Mucosa of gallbladder (tissue), 1 donor: Measurements from ENCODE around the gene KIF2C. TPM values are rescaled to one million over a fixed set of nuclear protein-coding genes. Genes with fewer than 3 reads are reported as not detected.
"Not testable (repeated sequence)": the region's sequence is repeated elsewhere in the genome, so short reads cannot be mapped to it uniquely, and the experiment has no call there.

Experiments
- DNase-seq: peaks from one replicate; pipeline ENCODE4 v3.0.0-alpha.2; 2020; ENCODE audit warnings: low spot score
- total RNA-seq: library from RNA; stranded (reverse); gene quantifications from one replicate; pipeline ENCODE4 v1.2.1, GENCODE V29; 2021
- donor health status: DM: no; HTN: no; CAD: no.

The KIF2C gene
- total RNA-seq, 1 donor from 2014 or later: 1.6 TPM

DNA sequence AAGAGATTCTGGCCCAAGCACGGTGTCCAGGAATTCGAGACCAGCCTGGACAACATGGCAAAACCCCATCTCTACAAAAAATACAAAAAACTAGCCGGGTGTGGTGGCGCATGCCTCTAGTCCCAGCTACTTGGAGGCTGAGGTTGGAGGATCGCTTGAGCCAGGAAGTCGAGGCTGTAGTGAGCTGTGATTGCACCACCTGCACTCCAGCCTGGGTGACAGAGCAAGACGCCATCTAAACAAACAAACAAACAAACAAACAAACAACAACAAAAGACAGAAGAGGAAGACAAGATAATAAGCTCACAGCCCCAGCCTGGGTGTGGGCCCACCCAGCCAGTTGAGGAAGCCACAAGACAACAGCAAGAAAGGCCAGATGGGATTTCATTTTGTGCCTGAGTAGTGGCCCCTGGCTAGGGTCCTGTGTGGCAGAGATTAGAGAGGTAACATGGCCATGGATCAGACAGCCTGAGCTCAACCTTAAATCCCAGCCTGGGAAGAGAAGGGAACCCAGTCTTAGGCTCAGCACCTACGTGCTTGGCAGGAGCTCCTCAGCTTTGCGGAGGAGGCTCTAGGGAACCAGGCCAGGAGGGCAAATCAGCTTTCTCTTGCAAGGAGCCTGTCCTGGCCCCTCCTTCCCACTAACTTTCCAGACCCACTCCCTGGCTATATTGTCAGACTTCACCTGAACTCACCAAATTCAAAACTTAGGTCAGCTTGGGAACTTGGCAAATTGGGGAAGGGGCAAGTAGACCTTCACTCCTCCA lies 53.3 kb downstream of the KIF2C start:
- DNase-seq: no peak

DNA sequence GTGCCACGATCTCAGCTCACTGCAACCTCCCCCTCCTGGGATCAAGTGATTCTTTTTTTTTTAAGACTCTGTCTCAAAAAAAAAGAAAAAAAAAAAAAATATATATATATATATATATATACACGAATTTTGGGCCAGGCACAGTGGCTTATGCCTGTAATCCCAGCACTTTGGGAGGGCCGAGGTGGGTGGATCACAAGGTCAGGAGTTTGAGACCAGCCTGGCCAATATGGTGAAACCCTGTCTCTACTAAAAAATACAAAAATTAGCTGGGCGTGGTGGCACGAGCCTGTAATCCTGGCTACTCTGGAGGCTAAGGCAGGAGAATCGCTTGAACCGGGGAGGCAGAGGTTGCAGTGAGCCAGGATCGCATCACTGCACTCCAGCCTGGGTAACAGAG lies 58.2 kb downstream of the KIF2C start:
- DNase-seq: not testable (repeated sequence)

DNA sequence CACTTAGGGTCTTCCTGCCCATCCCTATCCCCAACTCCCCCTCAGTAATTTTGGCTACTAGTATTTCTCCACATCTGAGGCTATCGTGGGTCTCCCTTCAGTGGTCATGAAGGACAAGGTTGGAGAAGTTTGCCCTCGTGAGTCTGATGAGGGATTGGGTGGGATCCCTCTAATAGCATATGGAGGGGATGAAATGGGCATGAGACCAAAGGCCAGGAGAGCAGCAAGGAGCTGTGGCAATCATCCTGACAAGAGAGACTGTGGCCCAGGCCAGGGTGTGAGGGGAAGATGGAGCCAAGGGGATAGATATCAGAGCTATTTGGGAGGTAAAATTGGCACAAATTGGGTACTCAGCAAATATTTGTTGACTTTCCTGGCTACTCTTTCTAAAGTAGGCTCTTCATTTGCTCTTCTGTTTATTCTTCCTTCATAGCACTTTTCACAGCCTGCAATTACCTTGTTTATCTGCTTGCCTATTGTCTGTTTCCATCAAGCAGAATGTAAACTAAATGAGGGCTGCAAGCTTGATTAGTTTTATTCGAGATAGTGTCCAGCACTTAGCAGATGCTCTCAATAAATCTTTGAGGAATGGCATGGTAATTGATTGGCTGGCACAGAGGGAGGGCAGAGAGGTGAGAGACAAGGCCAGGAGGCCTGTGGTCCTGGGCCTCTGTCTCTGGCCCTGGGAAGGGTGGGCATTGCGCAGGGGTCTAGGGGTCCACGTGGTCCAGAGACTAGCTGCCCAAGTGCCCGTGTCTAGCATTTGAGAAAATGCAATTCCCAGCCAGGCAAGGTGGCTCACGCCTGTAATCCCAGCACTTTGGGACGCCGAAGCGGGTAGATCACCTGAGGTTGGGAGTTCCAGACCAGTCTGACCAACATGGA lies 59.1 kb downstream of the KIF2C start:
- DNase-seq: no peak

DNA sequence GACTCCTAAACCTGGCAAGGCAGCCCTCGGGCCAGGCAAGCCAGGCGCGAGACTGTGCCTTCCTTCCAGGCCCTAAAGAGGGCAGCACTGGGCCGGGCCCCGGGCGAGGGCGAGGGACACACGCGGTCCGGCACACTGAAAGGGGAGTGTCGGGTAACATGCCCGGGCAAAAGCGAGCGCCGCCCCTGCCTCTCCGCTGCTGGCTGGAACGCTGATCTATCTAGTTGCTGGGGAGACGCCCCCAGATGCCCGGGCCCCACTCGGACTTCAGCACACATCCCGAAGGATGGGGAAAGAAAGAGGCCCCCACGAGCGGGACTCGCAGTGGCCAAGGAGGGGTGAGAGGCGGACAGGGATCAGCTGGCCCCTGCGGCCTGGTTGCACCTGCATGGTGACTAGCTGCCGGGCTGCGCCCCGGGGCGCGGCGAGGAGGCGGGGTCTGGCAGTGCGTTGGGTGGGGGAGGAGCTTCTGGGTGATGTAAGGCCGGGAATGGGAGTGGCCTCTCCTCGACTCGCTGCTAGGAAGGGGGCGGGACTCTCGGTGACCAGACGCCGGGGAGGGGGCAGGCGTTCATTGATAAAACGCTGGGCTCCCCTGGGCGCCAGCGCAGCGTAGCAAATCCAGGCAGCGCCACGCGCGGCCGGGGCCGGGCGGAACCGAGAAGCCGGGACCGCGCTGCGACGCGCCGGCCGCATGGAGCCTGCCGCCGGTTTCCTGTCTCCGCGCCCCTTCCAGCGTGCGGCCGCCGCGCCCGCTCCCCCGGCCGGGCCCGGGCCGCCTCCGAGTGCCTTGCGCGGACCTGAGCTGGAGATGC lies 60.3 kb downstream of the KIF2C start, which contains the start of gene PLK3:
TSS of gene PLK3 (plus strand) at position 608 of the 815 bp plus-strand sequence. CDS start at position 695, 87 bp downstream.
- DNase-seq: peak; percentile 98

DNA sequence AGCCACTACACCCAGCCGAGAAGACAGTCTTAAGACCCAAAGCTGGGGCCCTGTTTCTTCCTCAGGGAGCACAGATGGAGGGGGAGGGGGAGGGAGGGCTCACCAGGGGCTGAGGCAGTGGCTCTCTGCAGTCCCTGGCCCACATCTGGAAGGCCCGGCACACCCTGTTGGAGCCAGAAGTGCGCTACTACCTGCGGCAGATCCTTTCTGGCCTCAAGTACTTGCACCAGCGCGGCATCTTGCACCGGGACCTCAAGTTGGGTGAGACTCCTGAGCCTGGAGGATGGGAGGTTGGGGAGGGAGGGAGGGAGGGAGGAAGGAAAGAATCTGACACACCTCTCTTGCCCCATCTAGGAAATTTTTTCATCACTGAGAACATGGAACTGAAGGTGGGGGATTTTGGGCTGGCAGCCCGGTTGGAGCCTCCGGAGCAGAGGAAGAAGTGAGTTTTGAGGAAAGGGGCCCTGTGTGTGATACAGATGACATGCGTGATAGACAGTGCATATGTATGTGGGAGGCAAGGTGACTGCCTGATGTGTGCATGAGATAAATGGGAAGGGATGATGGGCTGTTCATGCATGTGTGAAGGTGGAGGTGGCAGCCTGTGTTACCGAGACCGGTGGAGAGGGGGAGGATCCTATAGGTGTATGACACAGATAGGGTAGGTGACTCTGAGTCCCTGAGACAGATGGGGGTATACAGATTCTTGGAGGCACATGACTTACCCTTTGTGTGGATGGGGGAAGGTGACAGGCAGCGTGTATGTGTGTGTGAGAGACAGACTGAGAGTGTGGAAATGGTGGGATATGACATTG lies 62.1 kb downstream of the KIF2C start:
- no peak for DNase-seq

DNA sequence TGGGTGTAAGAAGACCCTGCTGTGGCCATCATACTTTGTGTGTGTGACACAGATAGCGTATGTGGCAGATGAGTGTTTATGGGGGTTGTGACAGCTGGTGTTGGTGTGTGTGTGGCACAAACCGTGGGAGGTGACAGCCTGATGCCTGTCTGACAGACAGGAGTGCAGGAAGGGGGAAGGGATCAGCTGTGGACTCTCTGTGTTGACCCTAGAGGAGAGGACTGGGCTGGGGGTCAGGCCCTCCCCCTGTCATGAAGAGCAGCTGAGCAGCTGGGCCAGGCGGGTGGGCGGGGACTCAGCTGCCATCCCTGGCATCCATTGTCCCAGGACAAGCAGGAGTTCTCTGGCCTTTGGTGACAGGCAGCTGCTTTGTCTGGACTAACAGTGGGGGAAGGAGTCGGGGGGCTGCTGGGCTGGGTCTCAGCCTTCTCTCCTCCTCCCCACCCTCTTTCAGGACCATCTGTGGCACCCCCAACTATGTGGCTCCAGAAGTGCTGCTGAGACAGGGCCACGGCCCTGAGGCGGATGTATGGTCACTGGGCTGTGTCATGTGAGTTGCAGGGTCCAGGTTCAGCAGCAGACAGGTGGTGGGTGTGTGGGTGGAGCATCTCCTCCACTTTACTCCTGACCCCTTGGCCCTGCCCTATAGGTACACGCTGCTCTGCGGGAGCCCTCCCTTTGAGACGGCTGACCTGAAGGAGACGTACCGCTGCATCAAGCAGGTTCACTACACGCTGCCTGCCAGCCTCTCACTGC lies 62.8 kb downstream of the KIF2C start:
- no peak for DNase-seq

DNA sequence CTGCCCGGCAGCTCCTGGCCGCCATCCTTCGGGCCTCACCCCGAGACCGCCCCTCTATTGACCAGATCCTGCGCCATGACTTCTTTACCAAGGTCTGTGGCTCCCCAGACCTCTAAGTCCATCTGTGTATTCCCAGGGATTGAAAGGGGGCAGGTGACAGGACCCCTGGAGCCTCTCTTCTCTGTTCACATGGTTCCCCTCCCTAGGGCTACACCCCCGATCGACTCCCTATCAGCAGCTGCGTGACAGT lies 63.4 kb downstream of the KIF2C start:
- DNase-seq: no peak

DNA sequence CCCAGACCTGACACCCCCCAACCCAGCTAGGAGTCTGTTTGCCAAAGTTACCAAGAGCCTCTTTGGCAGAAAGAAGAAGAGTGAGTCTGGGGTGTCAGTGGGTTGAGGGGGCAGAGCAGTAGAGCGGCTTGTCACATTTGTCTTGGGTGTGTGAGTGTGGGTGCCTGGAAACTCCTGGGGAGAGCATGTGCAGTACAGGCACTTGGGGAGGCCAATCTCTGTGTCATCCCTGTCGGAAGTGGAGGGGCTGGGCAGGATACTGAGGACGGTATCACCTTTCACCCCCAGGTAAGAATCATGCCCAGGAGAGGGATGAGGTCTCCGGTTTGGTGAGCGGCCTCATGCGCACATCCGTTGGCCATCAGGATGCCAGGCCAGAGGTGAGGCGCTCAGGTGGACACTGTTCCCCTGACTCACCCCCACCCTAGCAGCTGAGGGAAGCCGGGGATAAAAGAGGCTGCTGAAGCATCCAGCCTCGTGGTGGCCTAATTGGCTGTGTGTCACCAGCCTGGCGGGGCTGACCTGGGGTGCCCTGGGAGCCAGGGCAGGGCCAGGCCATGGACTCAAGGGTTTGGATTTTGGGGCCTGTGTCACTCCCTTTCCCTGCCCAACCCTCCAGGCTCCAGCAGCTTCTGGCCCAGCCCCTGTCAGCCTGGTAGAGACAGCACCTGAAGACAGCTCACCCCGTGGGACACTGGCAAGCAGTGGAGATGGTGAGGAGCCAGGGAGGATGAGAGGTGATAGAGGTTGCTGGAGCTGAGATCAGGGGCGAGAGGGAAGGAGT lies 63.9 kb downstream of the KIF2C start:
- no peak for DNase-seq

DNA sequence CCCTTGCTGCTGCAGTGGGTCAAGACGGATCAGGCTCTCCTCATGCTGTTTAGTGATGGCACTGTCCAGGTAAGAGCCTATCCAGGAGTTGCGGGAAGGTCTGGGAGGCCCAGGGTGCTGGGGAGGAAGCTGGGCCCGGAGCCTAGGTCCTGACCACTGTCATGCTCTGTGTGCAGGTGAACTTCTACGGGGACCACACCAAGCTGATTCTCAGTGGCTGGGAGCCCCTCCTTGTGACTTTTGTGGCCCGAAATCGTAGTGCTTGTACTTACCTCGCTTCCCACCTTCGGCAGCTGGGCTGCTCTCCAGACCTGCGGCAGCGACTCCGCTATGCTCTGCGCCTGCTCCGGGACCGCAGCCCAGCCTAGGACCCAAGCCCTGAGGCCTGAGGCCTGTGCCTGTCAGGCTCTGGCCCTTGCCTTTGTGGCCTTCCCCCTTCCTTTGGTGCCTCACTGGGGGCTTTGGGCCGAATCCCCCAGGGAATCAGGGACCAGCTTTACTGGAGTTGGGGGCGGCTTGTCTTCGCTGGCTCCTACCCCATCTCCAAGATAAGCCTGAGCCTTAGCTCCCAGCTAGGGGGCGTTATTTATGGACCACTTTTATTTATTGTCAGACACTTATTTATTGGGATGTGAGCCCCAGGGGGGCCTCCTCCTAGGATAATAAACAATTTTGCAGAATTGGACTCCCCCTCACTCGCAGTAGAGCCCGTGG lies 65.8 kb downstream of the KIF2C start:
- DNase-seq: no peak

DNA sequence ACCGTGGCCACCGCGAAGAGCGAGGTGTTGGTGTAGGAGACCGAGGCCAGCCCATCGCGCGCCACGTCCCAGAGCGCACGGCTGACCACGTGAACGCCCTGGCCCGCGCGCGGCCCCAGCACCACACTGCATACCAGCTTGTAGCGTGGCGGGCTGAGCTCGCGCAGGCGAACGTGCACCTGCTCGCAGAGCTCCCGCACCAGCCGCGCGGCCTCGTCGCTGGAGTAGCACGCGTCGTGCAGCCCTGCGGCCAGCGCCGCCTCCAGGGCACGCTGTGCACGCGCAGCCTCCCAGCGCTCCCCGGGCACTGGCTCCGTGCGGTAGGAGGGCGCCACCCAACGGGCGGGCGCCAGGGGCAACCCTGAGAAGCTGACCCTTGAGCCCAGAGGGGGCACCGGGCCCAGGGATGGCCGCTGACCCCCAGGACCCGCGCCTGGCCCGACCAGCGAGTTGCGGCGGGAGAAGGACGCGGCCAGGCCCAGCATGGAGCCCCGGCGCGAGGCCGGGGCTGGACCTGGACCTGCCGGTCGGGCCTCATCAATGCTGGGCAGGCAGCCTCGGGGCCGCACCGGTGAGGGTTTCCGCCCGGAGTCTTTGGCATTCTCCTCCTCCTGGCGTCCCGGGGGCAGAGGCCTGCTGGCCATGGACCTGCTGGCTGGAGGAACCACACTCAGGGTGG lies 66.5 kb downstream of the KIF2C start:
- no peak for DNase-seq

DNA sequence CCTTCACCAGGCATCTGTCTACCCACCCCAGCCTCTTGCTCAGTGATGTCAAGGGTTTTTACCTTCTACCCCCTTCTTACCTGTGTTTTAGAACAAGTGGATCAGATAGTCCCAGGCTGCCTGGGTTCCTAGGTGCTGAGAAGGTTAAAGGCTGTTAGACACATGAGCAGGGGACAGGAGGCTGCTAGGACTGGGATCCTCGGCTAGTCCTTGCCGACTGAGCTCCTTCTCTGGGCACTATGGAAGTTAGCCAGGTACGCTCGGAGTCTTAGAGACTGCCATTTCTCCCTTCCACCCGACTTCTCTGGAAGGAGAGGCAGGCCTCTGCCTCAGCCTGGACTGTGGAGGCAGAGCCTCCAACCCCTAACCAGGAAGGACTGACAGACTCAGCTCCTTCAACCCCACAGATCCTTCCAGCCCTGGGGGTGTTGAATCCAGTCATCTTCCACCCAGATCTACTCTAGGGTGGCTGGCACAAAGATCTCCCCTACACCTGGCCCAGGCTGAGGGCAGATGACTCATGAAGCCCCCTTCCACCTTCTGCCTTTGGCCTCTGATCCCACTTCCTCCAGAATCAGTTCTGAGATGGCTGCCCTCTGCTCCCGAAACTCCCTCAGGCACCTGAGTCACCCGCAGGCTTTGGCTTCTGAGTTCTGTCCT lies 67.2 kb downstream of the KIF2C start, which contains the start of gene DYNLT4:
TSS of gene DYNLT4 (minus strand) at position 648 of the 660 bp plus-strand sequence. CDS start 683 bp downstream, outside the sequence.
- no peak for DNase-seq

DNA sequence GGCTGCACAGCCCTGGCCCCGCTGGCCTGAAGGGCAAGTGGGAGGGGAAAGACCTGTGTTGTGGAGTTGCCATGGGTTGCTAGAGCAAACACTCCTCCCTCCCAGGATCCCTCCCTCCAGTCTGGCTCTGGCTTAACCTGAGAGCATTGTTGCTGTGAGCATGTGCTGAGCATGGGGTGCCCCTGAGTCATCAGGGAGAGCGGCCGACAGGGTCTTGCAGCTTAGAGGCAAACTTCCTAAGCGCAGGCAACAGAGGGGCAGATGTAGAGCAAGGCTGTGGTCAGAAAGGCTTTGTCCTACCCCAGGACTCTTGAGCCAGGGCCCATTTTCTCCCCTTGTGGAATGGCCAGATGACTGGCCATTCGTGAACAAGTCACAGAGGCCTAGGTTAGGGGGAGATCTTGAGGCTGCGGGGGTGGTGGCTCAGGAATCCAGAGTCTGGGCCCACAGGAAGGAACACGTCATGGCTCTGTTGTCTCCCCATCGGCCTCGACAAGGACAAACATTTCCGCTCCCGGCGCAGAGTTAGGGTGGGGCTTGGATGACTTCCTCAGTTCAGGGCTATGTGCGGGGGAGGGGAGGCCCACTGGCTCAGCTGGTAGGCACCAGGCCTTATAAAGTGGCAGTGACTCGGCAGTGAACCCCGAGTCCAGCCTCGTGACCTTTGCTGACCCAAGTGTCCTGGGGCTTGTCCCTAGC lies 67.9 kb downstream of the KIF2C start:
- DNase-seq: peak; percentile 96

DNA sequence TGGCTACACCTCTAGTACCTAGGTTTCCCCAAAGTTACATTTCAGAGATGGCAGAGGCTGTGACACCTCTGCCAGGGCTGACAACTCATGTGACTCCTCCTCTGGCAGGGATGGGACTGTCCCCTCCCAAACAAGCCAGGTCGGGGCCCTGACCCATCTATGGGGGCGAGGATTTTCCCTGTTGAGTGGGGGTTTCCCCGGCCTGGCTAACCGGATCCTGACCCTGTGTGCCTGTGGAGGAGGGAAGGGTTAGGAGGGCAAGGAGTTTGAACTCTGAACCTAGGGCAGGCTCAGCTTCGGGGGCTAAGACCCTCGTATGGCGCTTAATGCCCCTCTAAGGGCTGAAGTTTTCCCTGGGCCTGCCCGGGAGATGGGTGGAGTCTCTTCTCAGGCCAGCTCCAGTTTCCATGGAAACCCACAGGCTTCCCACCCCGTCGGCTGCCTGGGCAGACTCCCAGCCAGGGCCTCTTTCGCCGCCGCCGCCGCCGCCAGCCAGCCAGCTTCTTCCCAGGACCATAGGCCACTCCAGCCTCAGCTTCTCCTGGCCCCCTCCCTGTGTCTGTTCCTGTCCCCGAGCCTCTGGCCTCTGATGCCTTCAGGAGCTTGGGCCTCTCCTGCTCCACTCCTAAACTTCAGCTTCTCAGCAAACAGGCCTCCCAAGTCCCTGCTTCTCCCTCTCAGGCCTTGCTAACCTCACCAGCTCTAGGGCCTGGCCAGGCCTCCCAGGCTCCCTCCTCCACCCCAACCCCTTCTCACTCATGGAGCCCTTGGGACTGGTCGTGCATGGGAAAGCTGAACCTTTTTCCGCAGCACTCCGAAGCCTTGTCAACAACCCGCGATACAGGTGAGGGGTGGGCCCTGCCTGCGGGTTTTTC lies 68.7 kb downstream of the KIF2C start, which contains the start of gene BTBD19:
TSS of gene BTBD19 (plus strand) at position 461 of the 875 bp plus-strand sequence. CDS start at position 759, 298 bp downstream.
- DNase-seq: peak; percentile 78

DNA sequence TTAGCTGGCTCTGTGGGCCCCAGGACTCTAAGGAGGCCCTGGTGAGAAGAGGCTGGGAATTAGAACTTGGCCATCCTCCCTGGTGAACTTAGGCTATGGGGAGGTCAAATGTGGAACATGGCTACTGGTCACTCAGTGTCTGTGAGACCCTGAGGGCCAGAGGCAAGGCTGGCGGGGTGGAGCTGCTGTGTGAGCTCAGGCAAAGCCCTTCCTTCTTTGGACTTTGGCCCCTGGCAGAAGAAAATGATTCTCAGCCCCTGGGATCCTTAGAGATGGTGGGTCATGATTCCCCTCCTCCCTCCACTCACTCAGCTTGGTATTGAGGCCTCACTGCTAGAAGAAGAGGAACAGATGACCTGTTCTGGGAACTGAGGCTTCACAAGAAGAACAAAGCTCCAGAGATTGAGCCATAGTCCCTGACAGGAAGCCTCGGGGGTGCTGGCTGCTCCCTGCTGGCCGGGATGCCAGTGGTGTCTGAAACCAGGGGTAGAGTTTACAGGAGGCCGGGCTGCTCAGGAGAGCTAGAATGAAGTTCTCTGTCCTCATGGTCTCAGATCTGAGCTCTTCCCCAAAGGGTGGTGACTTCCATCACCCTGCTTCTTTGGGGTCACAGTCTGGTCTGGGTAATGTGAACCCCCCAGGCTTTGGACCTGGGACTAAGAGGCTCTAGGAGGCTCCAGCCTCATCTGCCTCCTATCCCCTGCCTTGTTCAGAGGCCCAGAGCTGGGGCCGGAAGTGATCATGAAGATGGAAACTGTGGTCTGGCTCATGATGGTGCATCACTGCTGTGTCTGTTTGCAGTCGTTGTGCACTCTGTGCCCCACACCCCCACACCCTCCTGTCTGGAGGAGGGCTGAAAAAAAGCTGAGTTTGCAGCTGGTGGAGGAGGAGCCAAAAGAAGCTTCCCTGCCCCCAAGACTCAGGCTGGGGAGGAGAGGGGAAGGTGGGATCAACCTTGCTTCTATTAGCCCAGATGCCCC lies 69.6 kb downstream of the KIF2C start:
- DNase-seq: peak; percentile 76
